Stromal cell of bone marrow (primary cell): Measurements from ENCODE around the gene ZBTB8OS.
A peak's percentile ranks its signal among the peaks of the same experiment; 100 is the strongest.
"Not testable (repeated sequence)": the region's sequence is repeated elsewhere in the genome, so short reads cannot be mapped to it uniquely, and the experiment has no call there.

ENCODE experiments used
- DNase-seq: peaks from one replicate; pipeline ENCODE4 v3.0.0-alpha.2; 2012; ENCODE audit warnings: low read depth

The ZBTB8OS gene

GRCh38 chr1:32647308-32648134 lies 2.8 kb downstream of the ZBTB8OS start:
- no peak for DNase-seq

- no peak for DNase-seq
Measured at GRCh38 chr1:32644426-32644825, 5.9 kb downstream of the ZBTB8OS start.

- DNase-seq, result not testable (repeated sequence)
Measured at GRCh38 chr1:32642292-32642827, 8.0 kb downstream of the ZBTB8OS start.

GRCh38 chr1:32639489-32640075 lies 10.8 kb downstream of the ZBTB8OS start:
- DNase-seq, result no peak

- no peak for DNase-seq
Measured at GRCh38 chr1:32636914-32637645, 13.3 kb downstream of the ZBTB8OS start.

GRCh38 chr1:32635508-32636277 lies 14.7 kb downstream of the ZBTB8OS start:
- DNase-seq, result no peak

- DNase-seq, result no peak
Measured at GRCh38 chr1:32632829-32633228, 17.5 kb downstream of the ZBTB8OS start.

GRCh38 chr1:32630173-32630572 lies 20.2 kb downstream of the ZBTB8OS start:
- DNase-seq, result not testable (repeated sequence)

GRCh38 chr1:32627596-32628162 lies 22.7 kb downstream of the ZBTB8OS start:
- no peak for DNase-seq

- DNase-seq, result no peak
Measured at GRCh38 chr1:32626176-32626575, 24.2 kb downstream of the ZBTB8OS start.

GRCh38 chr1:32623775-32624174 lies 26.6 kb downstream of the ZBTB8OS start:
- DNase-seq, result no peak

- DNase-seq, result no peak
Measured at GRCh38 chr1:32622806-32623681, 27.3 kb downstream of the ZBTB8OS start.

GRCh38 chr1:32622205-32622604 lies 28.1 kb downstream of the ZBTB8OS start:
- DNase-seq, result no peak

- peak; percentile 8 for DNase-seq
Measured at GRCh38 chr1:32619701-32620485, 30.5 kb downstream of the ZBTB8OS start.

- DNase-seq, result no peak
Measured at GRCh38 chr1:32618673-32619221, 31.6 kb downstream of the ZBTB8OS start.

GRCh38 chr1:32613472-32613871 lies 36.9 kb downstream of the ZBTB8OS start:
- DNase-seq, result no peak

GRCh38 chr1:32612189-32612881 lies 38.0 kb downstream of the ZBTB8OS start:
- DNase-seq, result peak; percentile 55

GRCh38 chr1:32611859-32612188 lies 38.5 kb downstream of the ZBTB8OS start:
- DNase-seq, result no peak

- DNase-seq, result no peak
Measured at GRCh38 chr1:32609180-32609579, 41.2 kb downstream of the ZBTB8OS start.
